Keratinocyte (primary cell): ENCODE measurements around the gene GNAL. TPM values are rescaled to one million over a fixed set of nuclear protein-coding genes. Genes with fewer than 3 reads are reported as not detected.

Source experiments
- DNase-seq: peaks from one replicate; pipeline ENCODE4 v3.0.0-alpha.2; 2011; ENCODE audit warnings: low read depth, missing footprints, low spot score
- FAIRE-seq: peaks from 2 replicates; lab custom pipeline; 2011; peaks lifted over from hg19 to GRCh38; lab: Jason Lieb, UNC
- H2AFZ ChIP-seq: 2 replicates; pipeline ENCODE4 v1.6.0; 2012; ENCODE audit warnings: low read length, control low read depth, inconsistent platforms; ENCODE audit not compliant: control insufficient read depth
- H3K27ac ChIP-seq: 2 replicates; pipeline ENCODE4 v1.5.1; 2011; ENCODE audit warnings: low read length; ENCODE audit not compliant: control insufficient read depth, insufficient read depth
- H3K27me3 ChIP-seq: 3 replicates; pipeline ENCODE4 v1.6.0; 2011; ENCODE audit warnings: low read length; ENCODE audit not compliant: control insufficient read depth, insufficient read depth; ENCODE audit errors: extremely low read depth
- H3K36me3 ChIP-seq, 2 experiments: 2 replicates in 1 of 2; 3 replicates in 1 of 2; pipeline ENCODE4 v1.5.1; 2011; ENCODE audit warnings: low read length in 2 of 2, mild to moderate bottlenecking in 1 of 2; ENCODE audit not compliant: control insufficient read depth in 2 of 2, insufficient read depth in 2 of 2; ENCODE audit errors: extremely low read depth in 1 of 2
- H3K4me1 ChIP-seq: 3 replicates; pipeline ENCODE4 v1.5.1; 2011; ENCODE audit warnings: low read length; ENCODE audit not compliant: control insufficient read depth, insufficient read depth; ENCODE audit errors: extremely low read depth
- H3K4me2 ChIP-seq: 3 replicates; pipeline ENCODE4 v1.6.0; 2011; ENCODE audit warnings: low read depth, low read length; ENCODE audit not compliant: control insufficient read depth, insufficient read depth; ENCODE audit errors: extremely low read depth
- H3K4me3 ChIP-seq, 3 experiments: fragments of 200-600 bp in 1 of 3; sonication (generic) in 1 of 3; 2 replicates in 2 of 3; 3 replicates in 1 of 3; pipeline ENCODE4 v1.5.1; 2011 to 2016; ENCODE audit warnings: low read length in 3 of 3, mild to moderate bottlenecking in 3 of 3, control low read depth in 2 of 3, inconsistent platforms in 1 of 3, low read depth in 1 of 3, mixed read lengths in 1 of 3, mixed run types in 1 of 3, moderate library complexity in 1 of 3; ENCODE audit not compliant: control insufficient read depth in 2 of 3, insufficient read depth in 2 of 3; ENCODE audit errors: extremely low read depth in 1 of 3
- H3K79me2 ChIP-seq: 2 replicates; pipeline ENCODE4 v1.6.0; 2012; ENCODE audit warnings: low read length; ENCODE audit not compliant: control insufficient read depth, insufficient read depth
- H3K9ac ChIP-seq: 3 replicates; pipeline ENCODE4 v1.6.0; 2011; ENCODE audit warnings: low read length; ENCODE audit not compliant: control insufficient read depth, insufficient read depth; ENCODE audit errors: extremely low read depth
- H3K9me1 ChIP-seq: 3 replicates; pipeline ENCODE4 v1.6.0; 2011; ENCODE audit warnings: low read length; ENCODE audit not compliant: control insufficient read depth, insufficient read depth; ENCODE audit errors: extremely low read depth
- H3K9me3 ChIP-seq: 2 replicates; pipeline ENCODE4 v1.5.1; 2012; ENCODE audit warnings: low read depth, low read length; ENCODE audit not compliant: control insufficient read depth
- H4K20me1 ChIP-seq: 3 replicates; pipeline ENCODE4 v1.6.0; 2011; ENCODE audit warnings: low read length; ENCODE audit not compliant: control insufficient read depth, insufficient read depth; ENCODE audit errors: extremely low read depth
- EZH2 ChIP-seq: IDR thresholded peaks from one replicate; pipeline ENCODE4 v1.6.1; 2012; ENCODE audit warnings: inconsistent platforms, mild to moderate bottlenecking, low read length, moderate library complexity
- dilution Hi-C: fragments of 300-500 bp; cut with MboI; formaldehyde crosslinking; loops from one replicate; pipeline ENCODE4 v1.7.0; 2020; ENCODE audit warnings: low sequenced_read_pairs; ENCODE audit not compliant: extremely low pct_ligation_motif_present
- polyA plus RNA-seq, 5 experiments: library from polyadenylated mRNA; depleted of rRNA in 3 of 5; stranded (reverse) in 3 of 5; stranded (forward) in 1 of 5; unstranded in 1 of 5; fragments of >200 nt; gene quantifications; 1 replicate in 1 of 5; 2 replicates in 3 of 5; 3 replicates in 1 of 5; pipeline versions ENCODE4 v1.2.1 to v1.2.3, GENCODE V29; 2011 to 2012; ENCODE audit warnings: missing spikeins in 2 of 5, low read depth in 1 of 5, low replicate concordance in 1 of 5
- TF ChIP-seq, protein P1 (sequence below), 3 experiments: IDR thresholded peaks in 1 of 3; conservative IDR thresholded peaks in 1 of 3; optimal IDR thresholded peaks in 1 of 3; 2 replicates in 2 of 3; 3 replicates in 1 of 3; pipeline versions ENCODE3 to v1.5.1; 2011; ENCODE audit warnings: low read length in 3 of 3, mild to moderate bottlenecking in 3 of 3, moderate library complexity in 2 of 3, control low read depth in 1 of 3, inconsistent platforms in 1 of 3; ENCODE audit not compliant: insufficient read depth in 2 of 3; ENCODE audit errors: extremely low read depth in 1 of 3

GNAL gene
- polyA plus RNA-seq, 1 donor (not counting 4 experiments of a cell fraction or from before 2014, with no cell fraction given), result 30.0 TPM

DNA sequence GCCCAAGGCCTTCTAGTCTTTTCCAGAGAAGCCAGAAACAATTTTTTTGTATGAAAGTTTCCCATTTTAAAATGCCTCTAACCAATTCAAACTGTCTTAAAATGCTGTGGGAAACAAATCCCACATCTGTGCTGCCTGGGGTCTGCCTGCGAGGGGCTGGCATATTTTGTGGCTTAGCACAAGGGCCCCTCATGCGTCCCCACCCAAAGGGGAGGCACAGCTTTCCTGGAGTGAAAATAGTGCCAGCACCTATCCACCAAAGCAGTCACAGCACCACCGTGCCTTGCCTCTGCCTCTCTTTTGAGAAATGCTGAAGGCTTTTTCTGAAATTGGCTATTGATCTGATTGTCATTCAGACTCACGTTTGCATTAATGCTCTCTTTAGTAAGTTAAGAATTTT is 22.2 kb upstream of the GNAL start:
- Histone ChIP-seq H3K4me2 (no peak overlapping the region), H3K9ac (no peak overlapping the region), H3K4me1 (peaks cover 17% of the 10 kb centered on the region), H3K79me2 (no peaks in the 10 kb centered on the region), H3K27me3 (no peaks in the 10 kb centered on the region), H3K27ac (no peak overlapping the region), H3K9me3 (no peaks in the 10 kb centered on the region), H3K9me1 (no peaks in the 10 kb centered on the region), H4K20me1 (no peaks in the 10 kb centered on the region), H3K4me3 (no peak overlapping the region), H3K36me3 (no peaks in the 10 kb centered on the region), H2AFZ (no peak overlapping the region)
- TF ChIP-seq EZH2, result no peak
- TF ChIP-seq, protein P1, sequence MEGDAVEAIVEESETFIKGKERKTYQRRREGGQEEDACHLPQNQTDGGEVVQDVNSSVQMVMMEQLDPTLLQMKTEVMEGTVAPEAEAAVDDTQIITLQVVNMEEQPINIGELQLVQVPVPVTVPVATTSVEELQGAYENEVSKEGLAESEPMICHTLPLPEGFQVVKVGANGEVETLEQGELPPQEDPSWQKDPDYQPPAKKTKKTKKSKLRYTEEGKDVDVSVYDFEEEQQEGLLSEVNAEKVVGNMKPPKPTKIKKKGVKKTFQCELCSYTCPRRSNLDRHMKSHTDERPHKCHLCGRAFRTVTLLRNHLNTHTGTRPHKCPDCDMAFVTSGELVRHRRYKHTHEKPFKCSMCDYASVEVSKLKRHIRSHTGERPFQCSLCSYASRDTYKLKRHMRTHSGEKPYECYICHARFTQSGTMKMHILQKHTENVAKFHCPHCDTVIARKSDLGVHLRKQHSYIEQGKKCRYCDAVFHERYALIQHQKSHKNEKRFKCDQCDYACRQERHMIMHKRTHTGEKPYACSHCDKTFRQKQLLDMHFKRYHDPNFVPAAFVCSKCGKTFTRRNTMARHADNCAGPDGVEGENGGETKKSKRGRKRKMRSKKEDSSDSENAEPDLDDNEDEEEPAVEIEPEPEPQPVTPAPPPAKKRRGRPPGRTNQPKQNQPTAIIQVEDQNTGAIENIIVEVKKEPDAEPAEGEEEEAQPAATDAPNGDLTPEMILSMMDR (optimal IDR thresholded peaks at IDR 0.05 in 1 of 3, IDR thresholded peaks at IDR 0.05 in 1 of 3, conservative IDR thresholded peaks at IDR 0.05 in 1 of 3; ENCODE audit: extremely low read depth in 1 of 3, insufficient read depth in 2 of 3, low read length in 3 of 3), result no peak
- DNase-seq, result no peak
- dilution Hi-C loops, result no loop called here
- no peak for FAIRE-seq

DNA sequence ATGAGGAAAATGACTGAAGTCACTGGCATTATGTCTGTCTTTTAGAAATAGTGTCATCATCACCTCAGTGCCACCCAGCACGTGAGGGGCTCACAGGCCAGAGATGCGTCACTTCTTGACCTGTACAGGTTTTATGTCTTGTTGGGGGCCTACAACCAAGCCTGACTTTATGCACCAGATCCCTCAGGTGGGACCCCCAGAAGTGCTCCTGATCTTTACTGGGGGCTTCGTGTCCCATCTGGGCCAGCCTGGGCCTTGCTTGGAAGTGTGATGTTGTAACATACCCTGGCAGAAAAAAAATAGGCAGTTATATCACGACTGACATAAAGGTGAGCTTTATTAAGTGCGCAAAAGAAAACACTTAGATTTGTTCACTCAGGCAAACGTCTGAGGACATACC is 21.5 kb upstream of the GNAL start:
- Histone ChIP-seq H3K4me2 (no peak overlapping the region), H2AFZ (no peak overlapping the region), H3K9me3 (no peaks in the 10 kb centered on the region), H3K9ac (no peak overlapping the region), H3K4me3 (no peak overlapping the region), H3K27ac (no peak overlapping the region), H3K27me3 (no peaks in the 10 kb centered on the region), H4K20me1 (no peaks in the 10 kb centered on the region), H3K36me3 (no peaks in the 10 kb centered on the region), H3K4me1 (peaks cover 17% of the 10 kb centered on the region), H3K9me1 (no peaks in the 10 kb centered on the region), H3K79me2 (no peaks in the 10 kb centered on the region)
- FAIRE-seq (no peak), DNase-seq (no peak)
- TF ChIP-seq EZH2, result no peak
- TF ChIP-seq, protein P1 (optimal IDR thresholded peaks at IDR 0.05 in 1 of 3, IDR thresholded peaks at IDR 0.05 in 1 of 3, conservative IDR thresholded peaks at IDR 0.05 in 1 of 3; ENCODE audit: extremely low read depth in 1 of 3, insufficient read depth in 2 of 3, low read length in 3 of 3), result no peak
- dilution Hi-C loops, result no loop called here
